GM12878 (cell line): ENCODE measurements around the gene NCOA6. TPM values are rescaled to one million over a fixed set of nuclear protein-coding genes. Genes with fewer than 3 reads are reported as not detected.

Experiments
- ATF7 ChIP-seq: fragments of 450-650 bp; IDR thresholded peaks from 2 replicates; pipeline ENCODE4 v1.6.1; 2016; ENCODE audit warnings: low read depth, mild to moderate bottlenecking
- BACH1 ChIP-seq: fragments of 450-650 bp; IDR thresholded peaks from 2 replicates; pipeline ENCODE4 v1.6.1; 2017; ENCODE audit warnings: mild to moderate bottlenecking, borderline replicate concordance
- BHLHE40 ChIP-seq, 2 experiments: fragments of 450-650 bp in 1 of 2; IDR thresholded peaks; 2 replicates each; pipeline ENCODE4 v1.6.1; 2011 to 2017; ENCODE audit warnings: low read depth in 2 of 2, borderline replicate concordance in 1 of 2, improper control_type of control experiment in 1 of 2, low read length in 1 of 2, mild to moderate bottlenecking in 1 of 2
- CHD1 ChIP-seq: IDR thresholded peaks from 2 replicates; pipeline ENCODE4 v1.6.1; 2012; ENCODE audit warnings: low read depth, low read length, improper control_type of control experiment
- CHD4 ChIP-seq: fragments of 200-600 bp; sonication (generic); IDR thresholded peaks from 2 replicates; pipeline ENCODE4 v1.6.1; 2016; ENCODE audit warnings: mild to moderate bottlenecking
- DPF2 ChIP-seq: fragments of 450-650 bp; IDR thresholded peaks from 2 replicates; pipeline ENCODE4 v1.6.1; 2017; ENCODE audit warnings: mild to moderate bottlenecking
- E2F8 ChIP-seq: fragments of 450-650 bp; IDR thresholded peaks from 2 replicates; pipeline ENCODE4 v1.6.1; 2018; ENCODE audit warnings: mild to moderate bottlenecking, low read depth, moderate library complexity; ENCODE audit not compliant: partially characterized antibody
- ESRRA ChIP-seq: IDR thresholded peaks from 2 replicates; pipeline ENCODE4 v1.6.1; 2012; ENCODE audit warnings: mild to moderate bottlenecking, low read length, improper control_type of control experiment
- GATAD2B ChIP-seq: fragments of 450-650 bp; conservative IDR thresholded peaks from 2 replicates; pipeline ENCODE4 v1.6.1; 2017; ENCODE audit warnings: low read depth, mild to moderate bottlenecking, moderate library complexity
- IKZF1 ChIP-seq: fragments of 450-650 bp; conservative IDR thresholded peaks from 2 replicates; pipeline ENCODE4 v1.6.1; 2017; ENCODE audit warnings: antibody characterized with exemption, mild to moderate bottlenecking
- LARP7 ChIP-seq: fragments of 450-650 bp; IDR thresholded peaks from 2 replicates; pipeline ENCODE4 v1.6.1; 2017; ENCODE audit warnings: mild to moderate bottlenecking
- MAX ChIP-seq: IDR thresholded peaks from 2 replicates; pipeline ENCODE4 v1.6.1; 2012; ENCODE audit warnings: low read depth, low read length, improper control_type of control experiment
- MEF2B ChIP-seq: fragments of 450-650 bp; IDR thresholded peaks from 2 replicates; pipeline ENCODE4 v1.6.1; 2018; ENCODE audit warnings: mild to moderate bottlenecking, moderate library complexity; ENCODE audit not compliant: partially characterized antibody, poor library complexity, severe bottlenecking
- MTA2 ChIP-seq: fragments of 450-650 bp; IDR thresholded peaks from 2 replicates; pipeline ENCODE4 v1.6.1; 2016; ENCODE audit warnings: low read depth, mild to moderate bottlenecking, moderate library complexity
- NBN ChIP-seq: fragments of 450-650 bp; IDR thresholded peaks from 2 replicates; pipeline ENCODE4 v1.6.1; 2016
- RB1 ChIP-seq: fragments of 450-650 bp; formaldehyde crosslinking; IDR thresholded peaks from 2 replicates; pipeline ENCODE4 v1.6.1; 2017; ENCODE audit warnings: mild to moderate bottlenecking, borderline replicate concordance
- RFX5 ChIP-seq: IDR thresholded peaks from 2 replicates; pipeline ENCODE4 v1.6.1; 2011; ENCODE audit warnings: low read depth, low read length, improper control_type of control experiment
- SIN3A ChIP-seq: IDR thresholded peaks from 2 replicates; pipeline ENCODE4 v1.6.1; 2012; ENCODE audit warnings: low read depth, low read length, improper control_type of control experiment
- SMAD5 ChIP-seq: IDR thresholded peaks from 2 replicates; pipeline ENCODE4 v1.6.1; 2016; ENCODE audit warnings: antibody characterized with exemption, low read depth
- SMARCA5 ChIP-seq: fragments of 450-650 bp; IDR thresholded peaks from 2 replicates; pipeline ENCODE4 v1.6.1; 2017; ENCODE audit warnings: mild to moderate bottlenecking
- TCF7 ChIP-seq: IDR thresholded peaks from 2 replicates; pipeline ENCODE4 v1.6.1; 2014; ENCODE audit warnings: antibody characterized with exemption, borderline replicate concordance
- YY1 ChIP-seq: IDR thresholded peaks from 2 replicates; pipeline ENCODE4 v1.6.1; 2011; ENCODE audit warnings: low read depth, mild to moderate bottlenecking, low read length
- ZNF217 ChIP-seq: fragments of 450-650 bp; IDR thresholded peaks from 2 replicates; pipeline ENCODE4 v1.6.1; 2017; ENCODE audit warnings: antibody characterized with exemption, mild to moderate bottlenecking
- ZSCAN29 ChIP-seq: fragments of 450-650 bp; IDR thresholded peaks from 2 replicates; pipeline ENCODE4 v1.6.1; 2017; ENCODE audit warnings: mild to moderate bottlenecking, moderate library complexity
- polyA plus RNA-seq, 11 experiments: library from polyadenylated mRNA; depleted of rRNA in 4 of 11; unstranded in 6 of 11; stranded (reverse) in 5 of 11; fragments of >200 nt; fragmentation: Nextera tagmentation in 4 of 11; fragmentation: Illumina TruSeq in 1 of 11; extraction: Ambion mirVana in 4 of 11; extraction: Trizol in 1 of 11; gene quantifications; 1 replicate in 1 of 11; 2 replicates in 10 of 11; pipeline versions ENCODE4 v1.2.1 to v1.2.3, GENCODE V29; 2011 to 2016; ENCODE audit warnings: inconsistent platforms in 2 of 11, missing spikeins in 2 of 11, low read depth in 1 of 11
- total RNA-seq, 4 experiments: library from RNA; depleted of rRNA in 3 of 4; stranded (reverse); fragments of >200 nt in 3 of 4; fragmentation: Illumina TruSeq in 1 of 4; extraction: Trizol in 1 of 4; gene quantifications; 2 replicates each; pipeline versions ENCODE4 v1.2.1 to v1.2.3, GENCODE V29; 2013 to 2021

NCOA6 gene
- total and polyA plus RNA-seq, 10 of the 15 experiments (the other 5 are each of a cell fraction or from before 2014, with no cell fraction given) = 6.1 to 20.6 (median 12.6) TPM

- TF ChIP-seq E2F8 = no peak
- 0 out of 2 replicates have a peak, but pooled peaks have one; percentile 32 for TF ChIP-seq MTA2
- no peak for TF ChIP-seq TCF7
- peak; percentile 12; the same call in 1 of the 2 replicates for TF ChIP-seq NBN
- TF ChIP-seq RB1 = peak; percentile 71; the same call in 1 of the 2 replicates
- TF ChIP-seq CHD4 = no peak
- TF ChIP-seq BACH1 = peak; percentile 45; the same call in 1 of the 2 replicates
- TF ChIP-seq SMARCA5 = peak; percentile 83
- peak; percentile 95 for TF ChIP-seq LARP7
- TF ChIP-seq ZNF217 = peak; percentile 59
- no peak for TF ChIP-seq RFX5
- peak in 1 of 2 experiments; percentile 53; a peak in 2 of 4 replicates for TF ChIP-seq BHLHE40 (IDR thresholded peaks at IDR 0.05; ENCODE audit: borderline replicate concordance in 1 of 2, low read depth in 2 of 2, low read length in 1 of 2)
- TF ChIP-seq SIN3A = 0 out of 2 replicates have a peak, but pooled peaks have one; percentile 0
- TF ChIP-seq IKZF1 = peak; percentile 58
- TF ChIP-seq MEF2B = no peak
- TF ChIP-seq SMAD5 = 0 out of 2 replicates have a peak, but pooled peaks have one; percentile 21
- TF ChIP-seq DPF2 = 0 out of 2 replicates have a peak, but pooled peaks have one; percentile 26
- peak; percentile 55; the same call in 1 of the 2 replicates for TF ChIP-seq ZSCAN29
- TF ChIP-seq ESRRA = no peak
- no peak for TF ChIP-seq CHD1
- TF ChIP-seq YY1 = peak; percentile 33; the same call in 1 of the 2 replicates
- TF ChIP-seq MAX = peak; percentile 51; the same call in 1 of the 2 replicates
- TF ChIP-seq ATF7 = no peak
- TF ChIP-seq GATAD2B = peak; percentile 62
Observed at GRCh38 chr20:34709831-34710567, 115.5 kb downstream of the NCOA6 start (continued).
